Activated gamma-delta T cell treated with Interleukin-2 at 50 U/mL for 16 hours (primary cell): Measurements from ENCODE around the gene PSMB11.

ENCODE experiments used
- DNase-seq: peaks from one replicate; pipeline ENCODE4 v3.0.0-alpha.2; 2020

The PSMB11 gene

GRCh38 chr14:23045419-23046357 is 3.7 kb downstream of the PSMB11 start:
- DNase-seq: no peak

DNA sequence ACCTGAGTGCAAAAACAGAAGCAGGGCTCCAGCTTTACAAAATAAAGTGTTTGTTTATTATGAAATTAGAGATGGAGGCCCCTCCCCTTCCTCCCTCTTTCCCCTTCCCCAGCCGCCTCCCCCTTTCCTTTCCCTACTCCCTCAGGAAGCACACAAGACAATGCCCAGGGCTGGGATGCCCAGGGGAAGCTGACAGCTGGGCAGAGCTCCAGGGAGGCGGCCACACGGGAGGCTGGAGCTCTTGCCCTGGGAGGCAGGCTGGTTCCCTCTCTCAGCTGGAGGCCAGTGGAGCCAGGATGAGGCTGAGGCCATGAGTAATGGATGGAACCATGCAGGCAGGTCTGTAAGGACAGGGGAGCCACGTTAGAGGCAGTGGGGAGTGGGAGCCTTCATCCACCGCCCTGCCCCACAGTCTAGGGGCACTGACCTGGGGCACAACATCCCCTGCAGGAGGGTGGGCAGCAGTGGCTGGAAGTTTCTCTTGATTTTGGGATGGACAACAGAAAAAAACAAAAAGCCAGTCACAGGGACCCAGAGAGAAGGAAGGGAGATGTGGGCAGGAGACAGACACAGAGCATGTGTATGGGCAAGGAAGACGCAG is 5.1 kb downstream of the PSMB11 start:
- no peak for DNase-seq

DNA sequence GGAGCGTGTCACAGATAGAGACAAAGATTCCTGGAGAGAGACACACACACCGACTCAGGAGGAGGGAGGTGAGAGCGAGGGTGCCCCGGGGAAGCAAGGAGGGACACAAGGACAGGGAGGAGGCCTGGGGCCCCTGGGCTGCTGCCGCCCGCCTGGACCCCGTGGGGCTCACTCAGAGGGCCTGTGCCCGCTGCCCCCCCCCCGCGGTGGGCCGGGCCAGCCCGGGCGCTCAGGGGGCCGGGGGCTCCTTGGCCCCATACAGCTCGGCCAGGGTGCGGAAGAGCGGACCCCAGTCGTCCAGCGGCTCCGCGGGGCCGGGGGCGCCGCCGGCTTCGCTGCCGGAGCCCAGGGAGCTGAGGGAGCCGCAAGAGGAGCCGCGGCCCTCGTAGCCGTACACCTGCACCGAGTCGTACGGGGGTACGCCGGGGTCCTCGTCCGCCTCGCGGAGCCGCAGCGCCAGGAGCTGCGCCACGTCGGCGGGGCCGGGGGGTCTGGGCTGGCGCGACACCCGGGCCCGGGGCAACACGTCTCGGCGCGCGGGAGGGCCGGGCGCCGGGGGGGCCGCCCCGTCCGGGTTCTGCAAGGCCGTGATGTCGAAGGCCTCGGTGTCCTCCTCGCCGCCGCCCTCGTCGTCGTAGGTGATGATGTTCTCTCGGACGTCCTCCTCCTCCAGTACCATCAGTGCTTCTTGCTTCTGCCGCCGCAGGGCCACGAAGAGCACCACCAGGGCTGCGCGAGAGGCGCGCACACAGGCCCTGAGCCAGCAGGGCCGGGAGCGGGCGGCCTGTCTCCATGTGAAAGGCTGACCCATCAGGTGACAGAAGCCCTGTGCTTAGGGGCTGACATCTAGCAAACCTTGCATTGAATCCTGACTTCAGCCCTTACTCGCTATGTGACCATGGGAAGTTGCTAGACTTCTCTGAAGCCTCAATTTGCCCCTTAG is 6.0 kb downstream of the PSMB11 start:
- no peak for DNase-seq

DNA sequence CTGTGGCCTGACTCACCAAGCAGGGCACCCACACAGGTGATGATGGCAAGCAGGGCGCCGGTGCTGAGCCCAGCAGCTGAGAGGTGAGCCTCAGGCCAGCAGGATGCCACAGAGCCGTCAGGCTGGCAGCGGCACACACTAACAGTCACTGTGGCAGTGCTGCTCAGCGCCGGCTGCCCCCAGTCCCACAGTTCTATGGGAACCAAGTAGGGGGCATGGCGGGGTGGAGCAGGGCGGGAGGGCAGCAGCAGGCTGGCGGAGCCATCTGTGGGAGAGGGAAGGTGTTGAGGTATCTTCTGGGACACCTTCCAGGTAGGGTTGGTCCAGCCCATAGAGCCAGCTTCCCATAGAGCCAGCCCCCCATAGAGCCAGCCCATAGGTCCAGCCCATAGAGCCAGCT is 7.0 kb downstream of the PSMB11 start:
- DNase-seq: no peak

GRCh38 chr14:23051141-23052057 is 9.4 kb downstream of the PSMB11 start:
- DNase-seq: no peak

- no peak for DNase-seq
These were observed 10.2 kb downstream of the PSMB11 start for GRCh38 chr14:23052182-23052623.

DNA sequence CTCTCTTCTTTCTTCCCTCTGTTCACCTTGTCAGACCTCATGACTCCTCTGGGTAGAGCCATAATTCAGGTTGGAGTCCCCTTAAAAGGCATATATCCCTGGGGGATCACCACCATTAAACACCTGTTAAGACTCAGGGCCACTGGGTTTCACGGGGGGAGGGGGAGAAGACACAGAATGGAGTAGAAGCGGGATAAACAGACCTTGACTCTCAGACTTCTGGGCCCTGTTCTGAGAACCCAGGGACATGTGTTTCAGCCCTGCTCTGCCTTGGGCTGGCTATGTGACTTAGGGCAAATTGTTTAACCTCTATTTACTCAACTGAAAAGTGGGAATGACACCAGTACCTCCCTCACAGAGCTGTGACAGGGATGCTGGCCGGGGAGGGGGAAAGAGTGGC is 10.7 kb downstream of the PSMB11 start:
- no peak for DNase-seq

GRCh38 chr14:23053426-23053825 is 11.4 kb downstream of the PSMB11 start:
- no peak for DNase-seq

- DNase-seq: no peak
These were observed 12.2 kb downstream of the PSMB11 start for GRCh38 chr14:23054000-23054811.

- no peak for DNase-seq
These were observed 13.1 kb downstream of the PSMB11 start for GRCh38 chr14:23055147-23055550.

- no peak for DNase-seq
These were observed 13.7 kb downstream of the PSMB11 start for GRCh38 chr14:23055621-23056144.

DNA sequence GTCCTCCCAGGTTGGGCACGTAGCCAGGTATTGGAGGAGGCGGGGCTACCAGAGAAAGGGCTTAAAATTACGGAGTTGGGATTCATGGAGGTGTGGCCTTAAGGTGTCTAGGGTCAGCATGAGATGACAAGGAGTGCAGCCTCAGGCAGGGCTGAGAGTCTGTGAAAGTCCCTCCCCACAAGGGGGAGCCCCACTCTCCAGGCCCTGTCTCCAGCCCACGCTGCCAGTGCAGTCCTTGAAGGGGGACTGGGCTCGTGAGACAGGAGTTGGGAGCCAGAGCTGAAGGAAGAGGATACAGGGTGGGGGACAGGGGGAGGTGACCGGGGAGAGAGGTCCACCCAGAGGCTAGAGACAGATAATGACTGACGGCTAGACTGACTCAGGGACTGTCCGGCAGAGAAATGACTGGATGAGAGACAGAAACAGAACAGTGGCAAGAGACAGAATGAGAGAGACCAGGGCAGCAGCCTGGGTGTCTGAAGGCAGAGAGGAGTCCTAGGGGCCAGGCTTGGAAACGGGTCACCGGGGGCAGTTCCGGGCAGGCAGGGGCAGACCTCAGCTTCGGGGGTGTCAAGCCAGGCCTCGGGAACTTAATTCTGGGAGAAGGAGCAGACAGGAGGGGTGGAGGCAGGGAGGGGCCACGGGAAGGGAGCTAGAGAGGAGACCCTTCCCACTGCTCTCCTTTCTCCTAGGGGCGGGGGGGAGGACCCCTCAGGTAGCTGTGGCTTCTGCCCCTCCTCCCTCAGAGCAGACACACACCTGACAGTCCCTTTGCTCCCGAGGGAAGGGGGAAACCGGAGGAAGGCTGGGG is 14.3 kb downstream of the PSMB11 start:
- peak; percentile 64 for DNase-seq

DNA sequence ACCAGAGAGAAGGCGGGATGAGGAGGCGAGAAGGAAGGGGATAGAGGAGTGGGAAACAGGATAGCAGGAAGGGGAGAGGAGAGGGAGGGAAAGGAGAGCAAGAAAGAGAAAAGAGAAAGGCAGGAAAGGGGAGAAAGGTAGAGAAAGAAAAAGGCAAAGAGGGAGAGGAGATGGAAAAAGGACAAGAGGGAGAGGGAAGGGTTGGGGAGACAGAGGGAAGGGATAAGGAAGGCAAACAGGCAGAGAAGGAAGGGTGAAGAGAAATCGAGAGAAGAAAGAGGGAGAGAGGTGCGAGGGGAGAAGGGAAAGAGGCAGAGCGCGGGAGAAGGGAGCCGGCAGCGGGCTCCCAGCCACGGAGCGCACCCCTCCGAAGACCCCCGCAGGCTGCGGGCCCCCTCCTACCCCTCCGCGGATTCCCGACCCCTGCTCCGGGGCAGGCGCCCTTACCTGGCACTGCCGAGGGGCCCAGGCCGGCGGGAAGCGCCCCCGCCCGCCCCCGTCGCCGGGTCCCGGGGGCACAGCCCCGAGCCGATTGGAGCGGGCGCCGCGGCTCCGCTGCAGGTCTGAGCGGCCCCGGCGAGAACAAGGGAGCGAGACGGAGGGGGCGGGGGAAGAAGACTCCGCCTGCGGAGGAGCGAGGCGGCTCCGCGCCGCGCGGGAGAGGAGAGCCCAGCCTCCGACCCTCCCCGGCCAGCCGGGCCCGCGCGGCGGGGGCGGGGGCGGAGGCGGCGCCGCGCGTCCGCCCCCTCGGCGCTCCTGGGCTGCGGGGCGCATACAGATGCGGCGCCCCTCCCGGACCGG is 15.1 kb downstream of the PSMB11 start, which contains the start of gene CDH24:
CDH24 (minus strand) TSS at position 565 of the 801 bp plus-strand sequence. CDS start 1,787 bp downstream, outside the sequence.
- DNase-seq: peak; percentile 62

DNA sequence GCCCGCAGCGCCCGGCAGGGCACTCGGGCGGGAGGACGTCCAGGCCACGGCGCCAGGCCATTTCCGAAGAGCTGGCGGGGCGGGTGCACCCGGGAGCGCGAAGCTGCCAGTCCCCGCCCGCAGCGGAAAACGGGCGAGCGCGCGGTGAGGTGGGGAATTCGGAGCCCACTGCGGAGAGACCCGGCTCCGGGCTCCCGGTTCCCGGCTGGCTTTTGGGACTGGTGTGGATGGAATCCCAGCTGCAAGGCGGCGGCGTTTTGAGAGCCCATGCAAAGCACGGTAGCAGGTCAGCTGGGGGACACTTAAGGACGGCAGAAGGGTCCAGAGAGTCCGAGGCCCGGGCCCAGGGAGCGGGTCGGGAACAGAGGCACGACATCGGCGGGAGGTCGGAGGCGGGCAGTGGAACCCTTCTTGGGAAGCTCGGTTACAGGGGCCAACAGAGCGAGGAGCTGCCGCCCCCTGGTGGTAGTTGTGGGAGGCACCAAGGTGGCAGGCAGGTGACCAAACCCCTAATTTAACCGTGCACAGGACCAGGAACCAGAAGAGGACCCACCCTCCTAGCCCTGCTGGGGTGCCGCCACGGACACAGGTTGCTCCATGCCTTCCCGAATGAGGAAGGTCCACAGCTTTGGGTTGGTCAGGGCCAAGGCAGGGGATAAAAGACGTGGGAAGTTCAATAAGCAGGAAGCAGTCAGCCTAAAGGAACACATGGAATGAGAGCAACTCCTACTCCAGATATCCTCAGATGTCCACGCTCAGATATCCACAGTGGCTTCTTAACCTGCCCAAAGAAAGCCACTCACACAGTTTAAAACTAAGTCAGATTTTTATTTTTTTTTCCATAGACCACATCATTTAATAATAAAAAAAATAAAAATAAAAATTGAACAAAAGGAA is 16.0 kb downstream of the PSMB11 start:
- DNase-seq: peak; percentile 89

DNA sequence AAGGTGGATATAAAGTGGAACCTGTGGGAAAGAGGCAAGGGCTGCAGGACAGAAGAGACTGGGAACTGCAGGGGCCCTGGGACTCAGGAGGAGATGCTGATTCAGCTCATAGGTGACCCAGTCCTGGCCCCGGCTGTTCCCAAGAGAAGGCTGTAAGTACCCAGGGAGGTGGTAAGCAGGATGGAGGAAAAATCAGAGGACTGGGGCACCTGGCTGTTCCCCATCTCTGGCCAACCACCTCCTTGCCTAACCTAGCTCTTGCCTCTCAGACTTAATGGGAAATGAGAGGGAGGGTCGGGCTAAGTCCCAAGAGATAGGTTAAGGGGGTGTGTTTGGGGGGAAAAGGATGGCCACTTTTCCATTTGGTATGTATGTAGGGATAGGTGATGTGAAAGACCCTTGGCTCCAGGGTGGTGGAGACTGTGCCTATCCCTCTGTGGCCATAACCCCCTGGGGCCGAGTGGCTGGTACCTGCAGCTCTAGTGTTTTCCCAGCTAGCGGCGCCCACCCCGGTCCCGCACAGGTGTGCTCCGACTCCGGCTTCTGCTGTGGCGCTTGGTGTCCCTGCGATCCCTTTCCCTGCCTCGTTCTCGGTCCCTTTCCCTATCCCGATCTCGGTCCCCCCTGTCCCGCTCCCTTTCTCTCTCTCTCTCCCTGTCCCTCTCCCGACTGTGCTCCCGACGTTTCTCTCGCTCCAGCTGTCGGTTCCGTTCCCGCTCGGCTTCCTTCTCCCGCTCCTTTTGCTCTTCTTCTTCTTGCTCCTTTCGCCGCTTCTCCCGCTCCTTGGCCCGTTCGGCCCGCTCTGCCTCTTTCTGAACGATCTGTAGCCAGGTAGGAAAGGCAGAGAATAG is 16.9 kb downstream of the PSMB11 start:
- DNase-seq: no peak

GRCh38 chr14:23060536-23061260 is 18.7 kb downstream of the PSMB11 start:
- DNase-seq: no peak
